HG02981 (cell line): ENCODE measurements around the gene KCNG2.

Experiments used
- ATAC-seq: cut with Tn5 transposase; IDR thresholded peaks from one replicate; pipeline ENCODE4 v1.9.1; 2021; ENCODE audit warnings: mild to moderate bottlenecking, moderate library complexity; ENCODE audit not compliant: unreplicated experiment

KCNG2 gene

GRCh38 chr18:79903071-79903635 lies 105.4 kb downstream of the KCNG2 start:
- no peak for ATAC-seq

DNA sequence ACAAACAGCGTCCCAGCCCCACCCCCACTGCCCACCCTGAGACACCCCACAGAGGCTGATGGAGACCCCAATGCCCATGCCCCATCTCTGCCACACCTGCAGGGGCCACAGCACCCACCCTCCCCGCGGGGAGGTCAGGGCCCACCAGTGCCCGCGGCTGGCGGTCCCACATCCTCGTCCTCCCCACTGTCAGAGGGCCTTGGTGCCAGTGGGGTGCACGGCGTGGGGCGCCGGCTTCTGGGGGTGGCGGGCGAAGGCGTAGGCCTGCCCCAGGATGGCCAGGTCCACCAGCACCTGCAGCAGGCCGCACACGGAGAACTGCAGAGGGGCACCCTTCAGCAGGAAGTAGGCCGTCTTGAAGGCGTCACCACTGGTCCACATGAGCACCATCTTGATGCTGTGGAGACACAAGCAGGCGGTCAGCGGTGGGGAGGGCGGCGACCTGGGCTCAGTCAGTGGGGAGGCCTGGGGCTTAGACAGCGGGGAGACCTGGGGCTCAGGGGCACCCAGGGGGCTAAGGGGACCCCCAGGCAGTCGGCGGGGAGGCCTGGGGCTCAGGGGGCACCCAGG lies 106.1 kb downstream of the KCNG2 start:
- no peak for ATAC-seq

DNA sequence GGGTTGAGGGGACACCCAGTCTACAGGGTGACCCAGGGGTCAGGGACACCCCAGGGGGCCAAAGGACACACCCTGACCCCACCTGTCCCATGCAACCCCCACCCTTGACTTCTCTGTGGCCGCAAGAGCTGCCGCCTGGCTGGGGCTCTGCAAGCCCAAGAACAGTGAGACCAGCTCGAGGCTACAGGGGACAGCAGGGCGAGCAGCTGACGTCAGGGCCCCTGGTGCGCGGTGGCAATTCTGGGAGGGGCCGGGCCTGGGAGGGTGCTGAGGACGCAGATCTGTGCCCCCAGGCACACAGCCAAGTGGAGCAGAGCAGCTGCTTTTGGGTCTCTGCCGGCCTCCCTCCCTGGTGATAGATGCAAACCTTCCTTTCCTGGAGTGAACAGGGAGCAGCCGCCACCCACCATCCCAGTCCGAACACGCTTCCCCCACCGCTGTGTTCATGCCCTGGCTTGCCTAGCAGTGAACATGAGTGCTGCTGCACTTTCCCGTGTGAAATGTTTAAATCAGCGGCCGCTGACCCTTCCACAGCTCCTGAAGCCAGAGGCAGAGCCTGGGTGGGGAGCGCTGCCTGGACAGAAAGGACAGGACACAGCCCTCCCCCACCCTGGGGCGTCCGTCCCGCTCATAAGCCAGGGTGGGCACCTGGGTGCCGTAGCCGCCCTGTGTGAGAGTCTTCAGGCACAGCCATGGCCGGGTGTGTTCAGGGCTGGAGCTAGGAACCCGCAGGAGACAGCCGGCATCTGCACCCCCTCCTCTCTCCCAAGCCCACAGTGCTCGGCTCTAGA lies 106.8 kb downstream of the KCNG2 start:
- no peak for ATAC-seq

DNA sequence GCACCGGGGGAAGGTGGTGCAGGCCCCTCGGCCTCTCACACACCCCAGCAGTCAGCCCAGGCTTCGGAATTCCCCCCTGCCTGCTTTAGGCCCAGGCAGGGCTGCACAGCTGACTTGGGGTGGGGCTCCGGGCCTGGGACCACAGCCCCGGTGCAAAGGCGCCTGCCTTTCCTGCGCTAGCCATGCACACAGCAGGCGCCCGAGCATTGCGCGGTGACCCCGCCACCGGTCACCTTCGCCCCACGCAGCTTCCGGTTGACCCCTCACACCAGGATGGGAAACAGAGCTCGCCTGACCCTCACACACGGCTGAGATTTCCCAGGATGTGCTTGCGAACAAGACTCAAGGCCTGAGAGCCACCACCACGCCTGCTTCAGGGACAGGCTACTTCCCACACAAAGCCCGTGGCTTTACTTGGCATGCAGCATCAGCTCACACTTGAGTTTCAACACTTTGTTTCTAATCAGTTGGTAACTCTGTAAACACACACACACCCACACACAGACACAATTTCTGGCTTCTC lies 107.7 kb downstream of the KCNG2 start:
- no peak for ATAC-seq

DNA sequence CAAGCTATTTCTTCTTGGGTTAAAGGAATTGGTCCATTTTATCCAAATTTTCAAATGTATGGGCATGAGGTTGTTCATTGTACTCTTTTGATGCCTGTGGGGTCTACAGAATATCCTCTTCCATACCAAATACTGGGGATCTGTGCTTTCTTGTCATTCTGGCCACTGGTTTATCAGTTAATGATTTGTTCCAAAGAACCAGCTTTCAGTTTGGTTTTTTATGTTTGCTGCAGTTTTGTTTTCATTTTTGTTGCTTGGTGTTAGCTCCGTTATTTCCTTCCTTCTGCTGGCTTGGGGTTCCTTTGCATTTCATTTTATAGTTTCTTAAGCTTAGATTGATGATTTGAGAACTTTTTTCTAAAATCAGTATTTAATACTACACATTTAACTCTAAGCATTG lies 108.3 kb downstream of the KCNG2 start:
- ATAC-seq = no peak

GRCh38 chr18:79906706-79907105 lies 109.0 kb downstream of the KCNG2 start:
- no peak for ATAC-seq

DNA sequence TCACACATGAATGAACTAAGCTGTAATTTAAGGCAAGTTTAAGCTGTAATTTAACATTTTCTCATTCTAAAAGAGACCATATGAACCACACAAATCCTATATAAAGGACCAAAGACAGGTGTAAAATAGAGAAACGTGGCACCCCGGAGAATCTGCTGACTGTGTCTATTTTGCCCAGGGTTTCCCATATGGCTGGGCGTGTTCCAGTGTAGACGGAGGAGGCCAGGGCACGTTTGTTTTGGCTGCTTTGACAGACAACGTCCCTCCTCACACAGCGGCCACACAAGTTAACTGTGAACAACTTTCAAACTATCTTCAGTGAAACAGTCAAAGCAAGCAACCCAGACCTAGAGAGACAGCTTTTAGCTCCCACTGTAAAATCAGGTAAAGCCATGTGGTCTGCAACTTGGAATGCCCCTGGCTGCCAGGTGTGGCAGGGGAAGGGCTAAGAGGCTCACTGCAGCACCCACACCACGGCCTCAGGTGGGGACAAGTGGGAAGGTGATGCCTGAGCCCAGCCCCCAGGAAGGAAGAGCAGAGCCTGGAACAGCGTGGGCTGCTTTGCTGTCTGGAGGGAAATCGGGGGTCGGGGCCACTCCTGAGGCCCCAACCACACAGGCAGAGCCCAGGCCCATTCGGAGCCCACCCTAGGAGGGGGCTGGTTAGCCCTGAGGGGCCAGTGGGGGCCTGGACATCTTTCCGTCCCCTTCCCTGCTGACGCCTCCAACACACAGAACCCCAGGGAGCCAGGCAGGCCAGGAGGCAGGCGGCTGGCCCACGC lies 113.0 kb downstream of the KCNG2 start:
- ATAC-seq = no peak

GRCh38 chr18:79911344-79912270 lies 113.9 kb downstream of the KCNG2 start:
- no peak for ATAC-seq

- no peak for ATAC-seq
Observed at GRCh38 chr18:79912409-79912991, 114.8 kb downstream of the KCNG2 start.

- ATAC-seq = no peak
Observed at GRCh38 chr18:79912994-79913831, 115.5 kb downstream of the KCNG2 start.

- ATAC-seq = no peak
Observed at GRCh38 chr18:79914614-79915160, 116.9 kb downstream of the KCNG2 start.

GRCh38 chr18:79915161-79916127 lies 117.7 kb downstream of the KCNG2 start:
- no peak for ATAC-seq

GRCh38 chr18:79916128-79916494 lies 118.4 kb downstream of the KCNG2 start:
- ATAC-seq = no peak

GRCh38 chr18:79916546-79917168 lies 118.9 kb downstream of the KCNG2 start:
- no peak for ATAC-seq

- no peak for ATAC-seq
Observed at GRCh38 chr18:79917169-79917852, 119.6 kb downstream of the KCNG2 start.

- ATAC-seq = no peak
Observed at GRCh38 chr18:79917853-79918614, 120.3 kb downstream of the KCNG2 start.
